HepG2 (cell line): Measurements from ENCODE around the gene SLC25A25. TPM values are rescaled to one million over a fixed set of nuclear protein-coding genes. Genes with fewer than 3 reads are reported as not detected.

Source experiments
- AGO2 ChIP-seq: fragments of 200-400 bp; formaldehyde crosslinking; optimal IDR thresholded peaks from 2 replicates; pipeline ENCODE3; 2017; ENCODE audit warnings: mild to moderate bottlenecking, low read depth, low read length, moderate library complexity
- GZF1 ChIP-seq: sonication (generic); formaldehyde crosslinking; IDR thresholded peaks from 2 replicates; pipeline ENCODE4 v1.5.1; 2020; ENCODE audit warnings: mild to moderate bottlenecking, missing genetic modification reagents
- IRF2 ChIP-seq: IDR thresholded peaks from 2 replicates; pipeline ENCODE4 v1.6.1; 2018; ENCODE audit warnings: missing genetic modification reagents, missing compliant biosample characterization
- NFIB ChIP-seq: sonication (generic); formaldehyde crosslinking; IDR thresholded peaks from 2 replicates; pipeline ENCODE4 v1.9.0; 2021; ENCODE audit warnings: missing genetic modification reagents, mild to moderate bottlenecking, borderline replicate concordance
- PAWR ChIP-seq: sonication (generic); formaldehyde crosslinking; IDR thresholded peaks from 2 replicates; pipeline ENCODE4 v1.4.0; 2020; ENCODE audit warnings: missing genetic modification reagents, mild to moderate bottlenecking, borderline replicate concordance
- PHF21A ChIP-seq: sonication (generic); formaldehyde crosslinking; IDR thresholded peaks from 2 replicates; pipeline ENCODE4 v1.5.0; 2020; ENCODE audit warnings: mild to moderate bottlenecking, missing genetic modification reagents
- SOX5 ChIP-seq: IDR thresholded peaks from 2 replicates; pipeline ENCODE4 v1.6.1; 2016; ENCODE audit warnings: borderline replicate concordance
- SPEN ChIP-seq: sonication (generic); formaldehyde crosslinking; IDR thresholded peaks from 2 replicates; pipeline ENCODE4 v1.5.1; 2020; ENCODE audit warnings: low read depth, mild to moderate bottlenecking, missing genetic modification reagents
- TBL1XR1 ChIP-seq: fragments of 150-350 bp; IDR thresholded peaks from 2 replicates; pipeline ENCODE4 v1.6.1; 2014; ENCODE audit warnings: borderline replicate concordance, low read length; ENCODE audit not compliant: partially characterized antibody
- TOPORS ChIP-seq: sonication (generic); formaldehyde crosslinking; IDR thresholded peaks from 2 replicates; pipeline ENCODE4 v1.8.0; 2023; ENCODE audit warnings: mild to moderate bottlenecking, missing genetic modification reagents
- ZFP90 ChIP-seq: sonication (generic); formaldehyde crosslinking; IDR thresholded peaks from 2 replicates; pipeline ENCODE4 v1.8.0; 2022; ENCODE audit warnings: missing genetic modification reagents, mild to moderate bottlenecking, inconsistent platforms, borderline replicate concordance
- ZMYM4 ChIP-seq: sonication (generic); formaldehyde crosslinking; IDR thresholded peaks from 2 replicates; pipeline ENCODE4 v1.8.1; 2023; ENCODE audit warnings: mild to moderate bottlenecking, missing genetic modification reagents
- ZNF160 ChIP-seq: sonication (generic); formaldehyde crosslinking; IDR thresholded peaks from 2 replicates; pipeline ENCODE4 v1.8.0; 2022; ENCODE audit warnings: mild to moderate bottlenecking, inconsistent platforms, missing genetic modification reagents
- ZNF225 ChIP-seq: sonication (generic); formaldehyde crosslinking; IDR thresholded peaks from 2 replicates; pipeline ENCODE4 v1.4.0; 2020; ENCODE audit warnings: mild to moderate bottlenecking, missing genetic modification reagents
- ZNF253 ChIP-seq: sonication (generic); formaldehyde crosslinking; IDR thresholded peaks from 2 replicates; pipeline ENCODE4 v1.8.0; 2022; ENCODE audit warnings: mild to moderate bottlenecking, missing genetic modification reagents, borderline replicate concordance
- ZNF430 ChIP-seq: sonication (generic); formaldehyde crosslinking; IDR thresholded peaks from 2 replicates; pipeline ENCODE4 v1.9.0; 2021; ENCODE audit warnings: mild to moderate bottlenecking, missing genetic modification reagents
- ZNF503 ChIP-seq: sonication (generic); formaldehyde crosslinking; IDR thresholded peaks from 2 replicates; pipeline ENCODE4 v1.4.0; 2020; ENCODE audit warnings: missing genetic modification reagents
- ZNF747 ChIP-seq: sonication (generic); formaldehyde crosslinking; IDR thresholded peaks from 2 replicates; pipeline ENCODE4 v1.8.1; 2023; ENCODE audit warnings: missing genetic modification reagents, mild to moderate bottlenecking, borderline replicate concordance
- polyA plus RNA-seq, 8 experiments: library from polyadenylated mRNA; depleted of rRNA in 3 of 8; stranded (reverse) in 7 of 8; unstranded in 1 of 8; fragments of >200 nt; fragmentation: Illumina TruSeq in 4 of 8; extraction: Trizol in 4 of 8; gene quantifications; 2 replicates each; pipeline versions ENCODE4 v1.2.1 to v1.2.3, GENCODE V29; 2011 to 2016; ENCODE audit warnings: low read depth in 4 of 8, missing spikeins in 1 of 8, mixed read lengths in 1 of 8; ENCODE audit not compliant: insufficient read depth in 1 of 8
- total RNA-seq, 5 experiments: library from RNA; depleted of rRNA; stranded (reverse); fragments of >200 nt; fragmentation: Illumina TruSeq; extraction: Trizol; gene quantifications; 2 replicates each; pipeline ENCODE4 v1.2.3, GENCODE V29; 2016; ENCODE audit warnings: low read depth in 1 of 5
- TF ChIP-seq, protein P1 (sequence below): IDR thresholded peaks from 2 replicates; pipeline ENCODE4 v1.6.1; 2016
- TF ChIP-seq, protein P2 (sequence below): sonication (generic); formaldehyde crosslinking; IDR thresholded peaks from 2 replicates; pipeline ENCODE4 v1.4.0; 2020; ENCODE audit warnings: mild to moderate bottlenecking, missing genetic modification reagents, borderline replicate concordance
- TF ChIP-seq, protein P3 (sequence below): sonication (generic); formaldehyde crosslinking; IDR thresholded peaks from 2 replicates; pipeline ENCODE4 v1.4.0; 2020; ENCODE audit warnings: missing genetic modification reagents

Gene SLC25A25
- total and polyA plus RNA-seq, 2 of the 13 experiments (the other 11 are each of a cell fraction or from before 2014, with no cell fraction given): 10.5 to 24.8 TPM

- TF ChIP-seq ZNF503 (CRISPR knock-in tag): peak; percentile 76; the same call in 1 of the 2 replicates
- TF ChIP-seq NFIB (CRISPR knock-in tag): no peak
- peak; percentile 93 for TF ChIP-seq SOX5
- TF ChIP-seq PAWR (CRISPR knock-in tag): no peak
- no peak for TF ChIP-seq ZNF253 (CRISPR knock-in tag)
- TF ChIP-seq PHF21A (CRISPR knock-in tag): peak; percentile 81
- TF ChIP-seq GZF1 (CRISPR knock-in tag): no peak
- no peak for TF ChIP-seq TOPORS (CRISPR knock-in tag)
- TF ChIP-seq AGO2: no peak
- no peak for TF ChIP-seq ZNF160 (CRISPR knock-in tag)
- peak; percentile 87 for TF ChIP-seq SPEN
- no peak for TF ChIP-seq ZFP90
- TF ChIP-seq, protein P1, sequence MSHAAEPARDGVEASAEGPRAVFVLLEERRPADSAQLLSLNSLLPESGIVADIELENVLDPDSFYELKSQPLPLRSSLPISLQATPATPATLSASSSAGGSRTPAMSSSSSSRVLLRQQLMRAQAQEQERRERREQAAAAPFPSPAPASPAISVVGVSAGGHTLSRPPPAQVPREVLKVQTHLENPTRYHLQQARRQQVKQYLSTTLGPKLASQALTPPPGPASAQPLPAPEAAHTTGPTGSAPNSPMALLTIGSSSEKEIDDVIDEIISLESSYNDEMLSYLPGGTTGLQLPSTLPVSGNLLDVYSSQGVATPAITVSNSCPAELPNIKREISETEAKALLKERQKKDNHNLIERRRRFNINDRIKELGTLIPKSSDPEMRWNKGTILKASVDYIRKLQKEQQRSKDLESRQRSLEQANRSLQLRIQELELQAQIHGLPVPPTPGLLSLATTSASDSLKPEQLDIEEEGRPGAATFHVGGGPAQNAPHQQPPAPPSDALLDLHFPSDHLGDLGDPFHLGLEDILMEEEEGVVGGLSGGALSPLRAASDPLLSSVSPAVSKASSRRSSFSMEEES (CRISPR knock-in tag): peak; percentile 67
- TF ChIP-seq, protein P2, sequence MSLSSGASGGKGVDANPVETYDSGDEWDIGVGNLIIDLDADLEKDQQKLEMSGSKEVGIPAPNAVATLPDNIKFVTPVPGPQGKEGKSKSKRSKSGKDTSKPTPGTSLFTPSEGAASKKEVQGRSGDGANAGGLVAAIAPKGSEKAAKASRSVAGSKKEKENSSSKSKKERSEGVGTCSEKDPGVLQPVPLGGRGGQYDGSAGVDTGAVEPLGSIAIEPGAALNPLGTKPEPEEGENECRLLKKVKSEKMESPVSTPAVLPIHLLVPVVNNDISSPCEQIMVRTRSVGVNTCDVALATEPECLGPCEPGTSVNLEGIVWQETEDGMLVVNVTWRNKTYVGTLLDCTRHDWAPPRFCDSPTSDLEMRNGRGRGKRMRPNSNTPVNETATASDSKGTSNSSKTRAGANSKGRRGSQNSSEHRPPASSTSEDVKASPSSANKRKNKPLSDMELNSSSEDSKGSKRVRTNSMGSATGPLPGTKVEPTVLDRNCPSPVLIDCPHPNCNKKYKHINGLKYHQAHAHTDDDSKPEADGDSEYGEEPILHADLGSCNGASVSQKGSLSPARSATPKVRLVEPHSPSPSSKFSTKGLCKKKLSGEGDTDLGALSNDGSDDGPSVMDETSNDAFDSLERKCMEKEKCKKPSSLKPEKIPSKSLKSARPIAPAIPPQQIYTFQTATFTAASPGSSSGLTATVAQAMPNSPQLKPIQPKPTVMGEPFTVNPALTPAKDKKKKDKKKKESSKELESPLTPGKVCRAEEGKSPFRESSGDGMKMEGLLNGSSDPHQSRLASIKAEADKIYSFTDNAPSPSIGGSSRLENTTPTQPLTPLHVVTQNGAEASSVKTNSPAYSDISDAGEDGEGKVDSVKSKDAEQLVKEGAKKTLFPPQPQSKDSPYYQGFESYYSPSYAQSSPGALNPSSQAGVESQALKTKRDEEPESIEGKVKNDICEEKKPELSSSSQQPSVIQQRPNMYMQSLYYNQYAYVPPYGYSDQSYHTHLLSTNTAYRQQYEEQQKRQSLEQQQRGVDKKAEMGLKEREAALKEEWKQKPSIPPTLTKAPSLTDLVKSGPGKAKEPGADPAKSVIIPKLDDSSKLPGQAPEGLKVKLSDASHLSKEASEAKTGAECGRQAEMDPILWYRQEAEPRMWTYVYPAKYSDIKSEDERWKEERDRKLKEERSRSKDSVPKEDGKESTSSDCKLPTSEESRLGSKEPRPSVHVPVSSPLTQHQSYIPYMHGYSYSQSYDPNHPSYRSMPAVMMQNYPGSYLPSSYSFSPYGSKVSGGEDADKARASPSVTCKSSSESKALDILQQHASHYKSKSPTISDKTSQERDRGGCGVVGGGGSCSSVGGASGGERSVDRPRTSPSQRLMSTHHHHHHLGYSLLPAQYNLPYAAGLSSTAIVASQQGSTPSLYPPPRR (CRISPR knock-in tag): peak; percentile 80; the same call in 1 of the 2 replicates
- no peak for TF ChIP-seq ZNF747
- peak; percentile 73; the same call in 1 of the 2 replicates for TF ChIP-seq IRF2 (CRISPR knock-in tag)
- TF ChIP-seq ZNF430 (CRISPR knock-in tag): peak; percentile 45; the same call in 1 of the 2 replicates
- peak; percentile 51; the same call in 1 of the 2 replicates for TF ChIP-seq ZMYM4 (CRISPR knock-in tag)
- TF ChIP-seq ZNF225: no peak
- TF ChIP-seq, protein P3, sequence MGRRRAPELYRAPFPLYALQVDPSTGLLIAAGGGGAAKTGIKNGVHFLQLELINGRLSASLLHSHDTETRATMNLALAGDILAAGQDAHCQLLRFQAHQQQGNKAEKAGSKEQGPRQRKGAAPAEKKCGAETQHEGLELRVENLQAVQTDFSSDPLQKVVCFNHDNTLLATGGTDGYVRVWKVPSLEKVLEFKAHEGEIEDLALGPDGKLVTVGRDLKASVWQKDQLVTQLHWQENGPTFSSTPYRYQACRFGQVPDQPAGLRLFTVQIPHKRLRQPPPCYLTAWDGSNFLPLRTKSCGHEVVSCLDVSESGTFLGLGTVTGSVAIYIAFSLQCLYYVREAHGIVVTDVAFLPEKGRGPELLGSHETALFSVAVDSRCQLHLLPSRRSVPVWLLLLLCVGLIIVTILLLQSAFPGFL (CRISPR knock-in tag): no peak
- TF ChIP-seq TBL1XR1: no peak
These were observed 36.2 kb downstream of the SLC25A25 start (continued) for GRCh38 chr9:128104171-128104618.
